GM12892 (cell line): ENCODE results near the gene PPIB.
"Not testable (repeated sequence)": the region's sequence is repeated elsewhere in the genome, so short reads cannot be mapped to it uniquely, and the experiment has no call there.

Source experiments
- POLR2A ChIP-seq: IDR thresholded peaks from 2 replicates; pipeline ENCODE4 v1.6.1; 2011; ENCODE audit warnings: low read depth, low read length, control low read depth
- TAF1 ChIP-seq: IDR thresholded peaks from 2 replicates; pipeline ENCODE4 v1.6.1; 2011; ENCODE audit warnings: low read depth, mild to moderate bottlenecking, control low read depth, low read length, borderline replicate concordance

GRCh38 chr15:64110108-64110701 is 52.6 kb downstream of the PPIB start:
- not testable (repeated sequence) for TF ChIP-seq TAF1, POLR2A
